Endometrium (tissue), 2 donors: ENCODE measurements around the gene MRLN.

Experiments used
- FAIRE-seq: peaks from 2 replicates; lab custom pipeline; 2012; peaks lifted over from hg19 to GRCh38; lab: Jason Lieb, UNC
- donor health status: control.
- donor health status: control.

Gene MRLN

DNA sequence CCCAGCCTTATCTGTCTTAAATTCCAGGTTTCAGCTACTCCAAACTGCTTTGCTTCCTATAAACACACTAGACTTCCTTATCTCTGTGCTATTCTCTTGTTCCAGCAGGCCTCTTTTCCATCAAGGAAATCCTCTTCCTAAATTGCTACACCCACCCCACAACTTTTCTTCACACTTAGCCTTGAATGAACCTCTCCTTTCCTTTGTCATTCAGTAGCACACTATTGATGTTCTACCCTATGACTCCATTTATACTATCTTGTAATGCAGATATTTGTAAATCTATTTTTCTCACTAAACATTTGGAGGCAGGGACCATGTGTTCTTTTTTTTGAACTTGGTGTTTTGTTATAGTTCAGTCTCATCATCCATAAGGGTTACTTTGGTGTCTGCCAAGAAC is 47.3 kb downstream of the MRLN start:
- FAIRE-seq: no peak

GRCh38 chr10:59704630-59705029 is 48.6 kb downstream of the MRLN start:
- no peak for FAIRE-seq

DNA sequence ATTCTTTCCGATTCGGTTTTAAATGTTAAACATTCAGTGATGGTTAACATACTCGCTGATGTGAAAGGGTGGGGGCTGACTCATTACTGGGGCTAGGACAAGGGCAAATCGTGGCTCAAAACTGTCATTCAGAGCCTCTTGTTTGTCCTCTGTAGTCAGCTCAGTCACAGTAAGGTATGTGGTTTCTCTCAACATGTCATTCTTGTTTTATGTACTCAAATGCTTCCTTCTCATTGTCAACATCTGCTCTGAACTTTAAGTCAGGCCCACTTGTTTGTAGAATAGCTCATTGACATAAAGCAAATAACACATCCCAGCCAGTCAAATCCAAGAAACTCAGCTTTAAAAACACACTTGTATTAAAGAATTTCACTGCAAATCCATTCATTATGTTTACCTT is 50.9 kb downstream of the MRLN start:
- FAIRE-seq: no peak

DNA sequence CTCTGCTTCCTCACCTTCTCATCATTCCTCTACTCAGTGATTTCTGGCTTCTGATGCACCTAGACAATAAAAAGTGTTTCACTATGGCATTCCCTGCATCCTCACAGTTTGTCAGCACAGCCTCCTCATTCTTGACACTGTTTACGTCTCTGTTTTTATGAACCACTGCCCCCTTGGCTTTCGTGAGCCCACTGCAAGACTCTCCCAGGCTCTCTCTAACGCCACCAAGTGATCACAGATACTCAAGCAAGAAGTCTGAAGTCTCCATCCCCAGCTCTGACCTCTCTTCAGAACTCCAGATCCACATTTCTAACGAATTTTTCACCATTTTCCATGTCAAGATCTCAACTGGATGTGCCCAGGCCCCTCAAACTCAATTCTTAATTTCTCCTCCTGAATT is 52.5 kb downstream of the MRLN start:
- FAIRE-seq: no peak

GRCh38 chr10:59698326-59698725 is 54.9 kb downstream of the MRLN start:
- no peak for FAIRE-seq

GRCh38 chr10:59695637-59696036 is 57.6 kb downstream of the MRLN start:
- no peak for FAIRE-seq

DNA sequence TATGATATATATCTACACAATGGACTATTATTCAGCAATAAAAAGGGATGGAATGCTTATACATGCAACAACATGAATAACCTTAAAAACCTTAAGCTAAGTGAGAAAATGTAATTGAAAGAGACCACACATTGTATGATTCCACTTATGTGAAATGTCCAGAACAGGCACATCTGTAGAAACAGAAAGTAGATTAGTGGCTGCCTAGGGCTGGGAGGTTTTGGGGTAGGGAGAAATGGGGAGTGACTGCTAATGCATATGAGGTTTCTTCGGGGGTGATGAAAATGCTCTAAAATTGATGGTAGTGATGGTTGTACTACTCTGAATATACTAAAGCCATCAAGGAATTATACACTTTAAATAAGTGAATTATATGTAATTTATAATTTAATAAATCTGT is 58.3 kb downstream of the MRLN start:
- no peak for FAIRE-seq

GRCh38 chr10:59692113-59692512 is 61.1 kb downstream of the MRLN start:
- no peak for FAIRE-seq

- no peak for FAIRE-seq
Observed at GRCh38 chr10:59688921-59689351, 64.3 kb downstream of the MRLN start.

- no peak for FAIRE-seq
Observed at GRCh38 chr10:59687657-59688056, 65.6 kb downstream of the MRLN start.
